ENCODE results near the gene AIDA. TPM values are rescaled to one million over a fixed set of nuclear protein-coding genes. Genes with fewer than 3 reads are reported as not detected.
"Not testable (repeated sequence)": the region's sequence is repeated elsewhere in the genome, so short reads cannot be mapped to it uniquely, and the experiment has no call there.

Gene AIDA
- total RNA-seq, 2 experiments from 2014 or later, result 47.6 to 47.8 TPM

- ATAC-seq, result no peak
- CTCF ChIA-PET, result interaction anchor here (1.1 to 1.4 kb wide), 2 partner anchors 12 to 44 kb away, joined by 3 read pairs; no protein-coding TSS in a partner anchor
Measured at GRCh38 chr1:222697826-222698225, 14.5 kb downstream of the AIDA start.

DNA sequence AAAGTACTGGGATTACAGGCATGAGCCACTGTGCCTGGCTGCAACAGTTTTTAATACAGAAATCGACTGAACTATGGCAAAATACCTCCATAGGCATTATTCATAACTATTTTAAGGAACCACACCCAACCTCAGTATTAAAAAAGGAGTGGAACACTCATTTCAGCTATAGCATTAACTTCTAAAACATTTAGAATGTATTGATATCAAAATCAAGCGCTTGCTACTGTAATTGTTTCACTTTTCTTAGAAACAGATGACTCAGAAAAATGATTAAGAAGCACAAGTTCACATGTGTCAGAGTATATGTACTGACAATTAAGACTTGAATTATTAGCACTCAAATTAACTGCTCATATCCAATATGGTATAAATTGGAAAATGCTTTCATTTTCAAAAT is 15.1 kb downstream of the AIDA start:
- no peaks in the 10 kb centered on the region for H3K27me3 Mint-ChIP-seq
- ATAC-seq, result no peak
- H3K4me1 Mint-ChIP-seq, result peaks cover 4% of the 10 kb centered on the region

More at GRCh38 chr1:222697826-222698225, 14.5 kb downstream of the AIDA start:
- H3K4me3 Mint-ChIP-seq, result no peak overlapping the region
- no peaks in the 10 kb centered on the region for H3K9me3 Mint-ChIP-seq (ENCODE audit: low read depth)
- H3K4me1 Mint-ChIP-seq, result peaks cover 2% of the 10 kb centered on the region
- no peaks in the 10 kb centered on the region for H3K27me3 Mint-ChIP-seq
- no peak for DNase-seq
- H3K27ac Mint-ChIP-seq, result no peak overlapping the region
- H3K36me3 Mint-ChIP-seq, result peaks cover 26% of the 10 kb centered on the region

DNA sequence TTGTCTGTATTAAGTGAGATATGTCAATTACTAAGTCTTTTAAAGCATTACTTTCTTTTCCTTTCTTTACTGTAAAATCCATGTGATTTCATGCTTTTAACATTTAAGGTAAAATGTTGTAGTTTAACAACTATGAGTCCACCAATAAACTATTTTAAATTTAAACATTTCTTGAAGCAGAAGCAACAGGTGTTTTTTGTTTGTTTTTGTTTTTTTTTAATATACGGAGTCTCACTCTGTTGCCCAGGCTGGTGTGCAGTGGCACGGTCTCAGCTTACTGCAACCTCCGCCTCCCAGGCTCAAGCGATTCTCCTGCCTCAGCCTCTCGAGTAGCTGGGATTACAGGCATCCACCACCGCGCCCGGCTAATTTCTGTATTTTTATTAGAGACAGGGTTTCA is 15.6 kb downstream of the AIDA start:
- H3K27ac Mint-ChIP-seq, result no peak overlapping the region
- no peak overlapping the region for H3K4me3 Mint-ChIP-seq
- H3K36me3 Mint-ChIP-seq, result peaks cover 25% of the 10 kb centered on the region
- CTCF ChIA-PET, result no interaction called here
- H3K27me3 Mint-ChIP-seq, result no peaks in the 10 kb centered on the region
- H3K4me1 Mint-ChIP-seq, result peaks cover 4% of the 10 kb centered on the region
- ATAC-seq, result no peak
- no peaks in the 10 kb centered on the region for H3K9me3 Mint-ChIP-seq (ENCODE audit: low read depth)
- no peak for DNase-seq

More for the DNA sequence above, 15.1 kb downstream of the AIDA start:
- Mint-ChIP-seq H3K4me3 (no peak overlapping the region), H3K9me3 (ENCODE audit: low read depth) (no peaks in the 10 kb centered on the region), H3K27ac (no peak overlapping the region), H3K36me3 (peaks cover 26% of the 10 kb centered on the region)
- CTCF ChIA-PET, result interaction anchor here (1.1 to 1.4 kb wide), 2 partner anchors 11 to 43 kb away, joined by 3 read pairs; no protein-coding TSS in a partner anchor
- DNase-seq, result no peak

DNA sequence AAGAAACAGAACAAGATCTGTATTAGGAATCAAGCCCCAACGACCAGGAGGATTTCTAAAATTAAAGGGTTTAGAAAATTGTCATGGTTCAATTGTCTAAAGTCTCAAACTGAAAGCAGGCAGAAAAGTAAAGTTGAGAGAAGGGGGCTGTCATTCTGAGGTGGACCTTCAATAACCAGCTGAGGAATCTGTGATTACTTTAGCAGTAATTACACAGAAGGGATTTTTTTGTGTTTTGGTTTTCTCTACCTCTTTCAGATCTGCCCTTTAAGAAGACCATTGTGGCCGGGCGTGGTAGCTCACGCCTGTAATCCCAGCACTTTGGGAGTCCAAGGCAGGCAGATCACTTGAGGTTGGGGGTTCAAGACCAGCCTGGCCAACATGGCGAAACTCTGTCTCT is 17.4 kb downstream of the AIDA start:
- Mint-ChIP-seq H3K9me3 (ENCODE audit: low read depth) (no peaks in the 10 kb centered on the region), H3K27me3 (no peaks in the 10 kb centered on the region), H3K27ac (no peak overlapping the region), H3K4me1 (peaks cover 4% of the 10 kb centered on the region), H3K4me3 (no peak overlapping the region), H3K36me3 (peaks cover 21% of the 10 kb centered on the region)
- ATAC-seq (no peak), DNase-seq (no peak)
- CTCF ChIA-PET, result interaction anchor here (0.6 kb wide), 1 partner anchor 59 kb away, joined by 4 read pairs; no protein-coding TSS in a partner anchor

GRCh38 chr1:222691016-222691415 is 21.3 kb downstream of the AIDA start:
- CTCF ChIA-PET, result no interaction called here
- H3K4me3 Mint-ChIP-seq, result no peak overlapping the region

DNA sequence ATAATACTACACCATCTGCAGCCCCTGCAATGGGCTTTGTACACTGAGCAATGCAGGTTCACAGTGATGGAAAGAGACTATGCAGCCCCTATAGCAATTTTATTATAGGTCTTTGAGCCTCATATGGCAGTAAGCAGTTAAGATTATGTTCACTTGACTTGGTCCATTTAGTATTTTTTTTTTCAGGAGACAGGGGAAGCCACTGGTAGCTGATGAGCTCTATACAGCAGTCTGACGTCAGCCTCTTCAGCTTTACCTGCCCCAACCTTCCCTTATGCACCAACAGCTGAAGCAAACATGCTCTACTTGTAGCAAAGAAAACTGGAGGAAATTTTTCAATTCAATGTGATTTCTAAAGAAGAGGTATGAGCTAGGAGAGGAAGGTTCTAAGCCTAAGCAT is 32.2 kb downstream of the AIDA start:
- ATAC-seq (no peak), DNase-seq (no peak)
- H3K27ac Mint-ChIP-seq, result no peak overlapping the region
- H3K4me3 Mint-ChIP-seq, result no peak overlapping the region
- no peaks in the 10 kb centered on the region for H3K9me3 Mint-ChIP-seq (ENCODE audit: low read depth)
- H3K4me1 Mint-ChIP-seq, result no peaks in the 10 kb centered on the region
- CTCF ChIA-PET, result no interaction called here
- H3K36me3 Mint-ChIP-seq, result peaks cover 11% of the 10 kb centered on the region
- no peaks in the 10 kb centered on the region for H3K27me3 Mint-ChIP-seq

More at GRCh38 chr1:222691016-222691415, 21.3 kb downstream of the AIDA start:
- ATAC-seq (no peak), DNase-seq (no peak)
- Mint-ChIP-seq H3K9me3 (ENCODE audit: low read depth) (no peaks in the 10 kb centered on the region), H3K4me1 (peaks cover 2% of the 10 kb centered on the region), H3K36me3 (peaks cover 25% of the 10 kb centered on the region), H3K27me3 (no peaks in the 10 kb centered on the region), H3K27ac (no peak overlapping the region)

- no peak for DNase-seq
- ATAC-seq, result no peak
- H3K36me3 Mint-ChIP-seq, result peaks cover 48% of the 10 kb centered on the region
- H3K4me3 Mint-ChIP-seq, result no peak overlapping the region
- H3K27ac Mint-ChIP-seq, result peak overlapping the region; percentile 30
- H3K4me1 Mint-ChIP-seq, result peaks cover 5% of the 10 kb centered on the region
- no peaks in the 10 kb centered on the region for H3K27me3 Mint-ChIP-seq
- CTCF ChIA-PET, result interaction anchor here (0.8 to 1.9 kb wide), 3 partner anchors 12 to 22 kb away, joined by 4 to 6 read pairs (median 4); no protein-coding TSS in a partner anchor
- H3K9me3 Mint-ChIP-seq (ENCODE audit: low read depth), result no peaks in the 10 kb centered on the region
Measured at GRCh38 chr1:222670110-222670509, 42.2 kb downstream of the AIDA start.

DNA sequence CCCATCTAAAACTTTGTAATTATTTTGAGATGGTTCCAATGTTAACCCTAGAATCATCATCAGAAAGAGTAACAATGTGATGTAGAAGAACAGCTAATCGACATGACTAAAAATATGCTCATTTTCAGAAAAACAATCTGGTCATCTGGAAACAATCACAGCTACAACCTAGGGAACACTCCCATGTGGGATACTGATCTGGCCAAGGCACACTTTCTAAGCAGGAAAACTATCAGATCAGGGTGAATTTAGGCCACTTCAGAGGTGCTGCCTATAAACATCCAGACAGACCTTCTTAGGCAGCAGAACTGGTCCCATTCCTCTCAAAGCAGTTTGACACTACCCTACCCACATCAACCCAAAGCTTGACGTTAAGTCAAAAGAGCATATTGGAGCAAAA is 43.2 kb downstream of the AIDA start:
- H3K9me3 Mint-ChIP-seq (ENCODE audit: low read depth); DNase-seq; CTCF ChIA-PET; H3K4me1 Mint-ChIP-seq; ATAC-seq; H3K27me3 Mint-ChIP-seq; H3K27ac Mint-ChIP-seq; H3K4me3 Mint-ChIP-seq: not testable (repeated sequence)
- peaks cover 46% of the 10 kb centered on the region for H3K36me3 Mint-ChIP-seq

DNA sequence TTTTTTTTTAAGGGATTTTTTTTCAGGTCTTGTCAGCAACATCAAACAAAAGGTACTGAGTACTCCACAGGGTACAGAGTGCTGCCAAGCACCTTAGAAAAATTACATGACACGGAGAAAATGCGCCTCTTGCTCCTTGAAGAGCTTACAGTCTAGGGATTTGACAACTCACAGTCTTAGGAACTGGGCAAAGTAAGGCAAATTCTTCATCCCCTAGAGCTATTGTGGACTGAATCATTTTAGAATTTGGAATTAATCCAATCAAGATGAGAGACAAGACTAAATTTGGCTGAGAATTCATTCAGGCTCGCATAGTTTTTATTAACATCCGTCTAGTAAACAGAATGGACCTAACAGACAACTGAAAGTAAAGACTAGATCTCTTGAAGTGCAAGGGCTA is 44.1 kb downstream of the AIDA start:
- CTCF ChIA-PET; DNase-seq; H3K27ac Mint-ChIP-seq; ATAC-seq; H3K4me1 Mint-ChIP-seq; H3K9me3 Mint-ChIP-seq (ENCODE audit: low read depth); H3K4me3 Mint-ChIP-seq; H3K27me3 Mint-ChIP-seq: not testable (repeated sequence)
- H3K36me3 Mint-ChIP-seq, result peaks cover 51% of the 10 kb centered on the region

DNA sequence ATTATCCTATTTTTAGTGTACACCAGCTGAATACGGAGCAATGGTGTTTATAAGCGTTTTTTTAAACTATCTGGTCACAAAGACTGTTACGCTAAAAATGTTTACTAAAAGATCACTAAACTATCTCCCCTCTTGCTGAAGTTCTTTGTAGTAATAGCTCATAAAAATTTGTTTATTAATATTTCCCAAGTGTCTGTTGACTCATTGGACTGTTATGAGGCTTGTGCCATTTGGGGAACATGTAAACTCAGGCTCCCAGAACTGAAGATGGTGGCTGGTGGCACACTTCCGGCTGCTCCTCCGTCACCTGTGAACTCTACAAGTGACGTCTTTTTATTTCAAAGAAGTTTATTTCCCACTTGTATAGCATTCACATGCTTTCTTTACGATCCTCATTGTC is 46.3 kb downstream of the AIDA start:
- DNase-seq (no peak), ATAC-seq (no peak)
- no peaks in the 10 kb centered on the region for H3K9me3 Mint-ChIP-seq (ENCODE audit: low read depth)
- H3K36me3 Mint-ChIP-seq, result peaks cover 56% of the 10 kb centered on the region
- H3K27ac Mint-ChIP-seq, result no peak overlapping the region
- CTCF ChIA-PET, result no interaction called here
- no peak overlapping the region for H3K4me3 Mint-ChIP-seq
- H3K4me1 Mint-ChIP-seq, result peaks cover 7% of the 10 kb centered on the region
- no peaks in the 10 kb centered on the region for H3K27me3 Mint-ChIP-seq

DNA sequence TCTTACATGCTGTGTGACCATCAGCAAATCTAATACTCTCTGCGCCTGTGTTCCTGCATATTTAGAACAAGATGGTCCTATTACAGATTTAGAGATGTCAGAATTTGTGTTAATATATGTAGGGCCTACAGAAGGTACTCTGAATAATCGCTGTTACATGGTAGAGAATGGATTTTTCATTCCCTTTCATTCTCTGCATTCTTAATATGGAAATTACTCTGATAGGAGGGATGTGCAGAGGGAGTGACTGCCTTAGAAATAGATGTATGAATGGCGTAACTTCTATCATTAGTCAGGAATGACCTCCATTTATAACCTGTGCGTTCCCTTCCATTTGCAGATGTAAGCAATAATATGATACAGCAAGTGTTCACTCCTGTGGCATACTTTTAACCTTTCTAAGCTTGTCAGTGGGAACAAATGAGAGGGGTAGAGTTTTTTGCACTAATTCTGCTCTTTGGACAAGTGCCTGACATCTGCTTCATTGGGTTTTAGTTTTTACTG is 48.8 kb downstream of the AIDA start:
- Mint-ChIP-seq H3K9me3 (ENCODE audit: low read depth) (no peaks in the 10 kb centered on the region), H3K36me3 (peaks cover 72% of the 10 kb centered on the region), H3K4me3 (no peak overlapping the region), H3K27ac (no peak overlapping the region), H3K27me3 (no peaks in the 10 kb centered on the region), H3K4me1 (peaks cover 2% of the 10 kb centered on the region)
- no peak for ATAC-seq
- DNase-seq, result no peak
- CTCF ChIA-PET, result no interaction called here

GRCh38 chr1:222657899-222658298 is 54.4 kb downstream of the AIDA start:
- no peak overlapping the region for H3K27ac Mint-ChIP-seq
- H3K4me3 Mint-ChIP-seq, result no peak overlapping the region
- DNase-seq, result no peak
- peaks cover 41% of the 10 kb centered on the region for H3K4me1 Mint-ChIP-seq
- ATAC-seq, result no peak
- peaks cover 89% of the 10 kb centered on the region for H3K36me3 Mint-ChIP-seq
- H3K27me3 Mint-ChIP-seq, result no peaks in the 10 kb centered on the region
- no peaks in the 10 kb centered on the region for H3K9me3 Mint-ChIP-seq (ENCODE audit: low read depth)
- CTCF ChIA-PET, result interaction anchor here (2.2 kb wide), 1 partner anchor 13 kb away, joined by 6 read pairs; no protein-coding TSS in a partner anchor

DNA sequence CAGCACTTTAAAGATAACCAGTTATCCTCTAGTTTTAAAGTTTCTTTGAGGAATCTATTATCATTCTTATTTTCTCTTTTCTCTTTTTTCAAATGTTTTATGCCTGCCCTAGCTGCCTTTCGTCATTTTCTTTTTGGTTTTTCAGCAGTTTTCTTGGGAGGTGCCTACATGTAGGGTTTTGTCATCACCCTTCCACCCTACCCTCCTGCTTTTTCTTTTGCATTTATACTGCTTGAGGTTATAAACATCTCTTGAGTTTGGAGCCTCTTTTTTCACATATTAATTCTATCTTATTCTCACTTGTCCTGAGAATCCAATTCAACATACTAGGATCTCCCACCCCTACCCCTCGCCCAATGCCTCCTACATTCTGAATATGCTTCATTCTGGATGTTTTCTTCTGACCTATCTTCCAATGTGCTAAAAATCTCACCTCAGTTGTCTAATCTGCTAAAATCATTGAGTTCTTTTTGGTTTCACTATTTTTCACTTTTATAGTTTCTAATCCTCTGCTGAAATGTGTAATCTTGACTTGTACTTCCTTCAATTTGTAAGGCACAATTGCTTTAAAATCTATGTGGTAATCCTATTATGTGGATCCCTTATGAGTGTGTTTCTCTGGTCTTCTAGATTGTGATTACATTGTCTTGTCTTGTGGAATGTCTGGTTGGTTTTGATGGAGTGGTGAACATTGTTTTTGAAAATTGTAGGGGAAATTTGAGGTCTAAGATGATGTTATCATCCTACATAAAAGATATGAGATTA is 55.7 kb downstream of the AIDA start:
- Mint-ChIP-seq H3K9me3 (ENCODE audit: low read depth) (no peaks in the 10 kb centered on the region), H3K27me3 (no peaks in the 10 kb centered on the region), H3K36me3 (peaks cover 90% of the 10 kb centered on the region), H3K4me1 (peaks cover 49% of the 10 kb centered on the region), H3K4me3 (no peak overlapping the region), H3K27ac (peak overlapping the region; percentile 2)
- no peak for DNase-seq
- ATAC-seq, result no peak
- CTCF ChIA-PET, result interaction anchor here (1.2 to 2.2 kb wide), 2 partner anchors 14 to 76 kb away, joined by 4 to 6 read pairs; no protein-coding TSS in a partner anchor

DNA sequence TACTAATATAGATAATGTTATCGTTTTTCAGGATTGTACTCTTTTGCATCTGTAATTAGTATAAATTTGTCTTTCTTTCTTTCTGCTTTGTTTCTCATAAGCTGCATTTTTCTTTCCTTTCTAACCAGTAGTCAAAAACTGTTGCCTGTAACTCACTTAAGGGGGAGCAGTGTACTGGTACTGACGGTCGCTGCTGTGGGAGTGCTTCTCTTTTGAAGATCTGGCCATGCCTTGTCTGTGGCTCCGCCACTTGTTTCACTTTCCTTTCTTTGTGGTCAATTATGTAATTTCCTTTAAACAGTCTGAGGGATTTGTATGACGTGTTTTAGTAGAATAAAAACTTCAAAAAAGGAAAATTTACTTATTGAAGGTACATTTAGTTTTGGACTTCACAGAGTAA is 57.4 kb downstream of the AIDA start:
- peak; percentile 83 for ATAC-seq
- CTCF ChIA-PET, result interaction anchor here (0.6 to 3.1 kb wide), 5 partner anchors 10 to 78 kb away, joined by 3 to 22 read pairs (median 3); no protein-coding TSS in a partner anchor
- Mint-ChIP-seq H3K27me3 (no peaks in the 10 kb centered on the region), H3K4me3 (peak overlapping the region; percentile 42), H3K27ac (peak overlapping the region; percentile 87), H3K36me3 (peaks cover 89% of the 10 kb centered on the region), H3K9me3 (ENCODE audit: low read depth) (no peaks in the 10 kb centered on the region), H3K4me1 (peaks cover 49% of the 10 kb centered on the region)
- peak; percentile 88 for DNase-seq

All from activated CD8-positive, alpha-beta memory T cell treated with anti-CD3 and anti-CD28 coated beads, Interleukin-2, amount 10 ng/mL, durations not matched to agents 7 days and 5 days (primary cell).